ENCODE results near the gene CFAP299. TPM values are rescaled to one million over a fixed set of nuclear protein-coding genes. Genes with fewer than 3 reads are reported as not detected.

CFAP299 gene
- total and polyA plus RNA-seq, 2 of the 13 experiments (the other 11 are each of a cell fraction or from before 2014, with no cell fraction given), result not detected

DNA sequence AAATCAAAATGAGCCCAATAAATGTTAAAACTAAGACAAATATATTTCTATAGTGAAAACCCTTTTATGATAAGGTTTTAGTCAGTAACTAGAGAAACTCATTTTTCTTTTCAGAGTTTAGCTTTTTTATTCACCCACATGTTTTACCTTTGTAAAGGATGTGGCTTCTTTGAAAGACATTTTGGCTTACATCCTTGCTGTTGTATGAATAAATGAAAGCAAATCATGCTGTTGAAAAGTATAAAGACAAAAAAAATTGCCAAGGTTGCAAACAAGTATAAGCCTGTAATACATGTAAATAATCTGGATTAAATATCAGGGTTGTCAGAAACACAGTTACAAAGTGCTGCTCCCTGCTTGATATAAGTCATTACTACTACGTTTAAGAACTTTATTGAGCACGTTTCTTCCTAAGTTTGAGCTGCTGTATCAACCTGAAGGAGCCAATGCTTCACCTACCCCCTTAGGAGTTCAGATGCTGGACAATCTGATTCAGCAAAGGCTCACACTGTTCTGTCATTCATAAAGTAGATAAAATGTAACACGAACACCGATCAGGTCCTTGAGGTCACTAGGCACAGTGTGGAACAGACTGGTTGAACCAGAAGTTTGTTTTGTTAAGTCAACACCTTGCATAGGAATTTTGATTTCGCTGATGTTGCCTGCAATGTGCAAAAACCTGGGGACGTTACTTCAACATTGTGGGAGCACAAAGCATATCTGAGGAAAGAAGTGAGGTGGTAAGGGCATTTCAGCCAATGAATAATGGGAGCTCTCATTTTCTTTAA is 373.7 kb downstream of the CFAP299 start:
- ATAC-seq (no peak), DNase-seq (ENCODE audit: low spot score) (no peak), FAIRE-seq (no peak)
- Histone ChIP-seq H3K9ac (ENCODE audit: insufficient read depth, low read depth, low read length) (no peak overlapping the region), H3K27me3 (ENCODE audit: control insufficient read depth in 1 of 2, insufficient read depth in 2 of 2, low read length in 2 of 2) (no peaks in the 10 kb centered on the region), H3K9me3 (ENCODE audit: low read length) (no peaks in the 10 kb centered on the region), H3K79me2 (ENCODE audit: insufficient read depth, low read length) (no peaks in the 10 kb centered on the region), H4K20me1 (ENCODE audit: insufficient read depth, low read length) (no peaks in the 10 kb centered on the region), H3K4me3 (replicated peaks in 1 of 3; ENCODE audit: insufficient read depth in 1 of 3, low read depth in 2 of 3, low read length in 3 of 3) (no peak overlapping the region), H3K4me2 (ENCODE audit: low read depth, low read length) (no peak overlapping the region), H3K27ac (ENCODE audit: extremely low read length, insufficient read depth, low read length) (no peak overlapping the region), H2AFZ (ENCODE audit: low read length) (no peak overlapping the region), H3K36me3 (replicated peaks in 1 of 2; ENCODE audit: control insufficient read depth in 1 of 2, insufficient read depth in 2 of 2, low read length in 2 of 2) (no peaks in the 10 kb centered on the region), H3K4me1 (ENCODE audit: insufficient read depth, low read length) (no peaks in the 10 kb centered on the region)
- no TSS peak for BruUV-seq (replicated peaks)
- ChIA-PET CTCF (ENCODE audit: low intra/inter-chr PET ratio, low total read pairs) (no interaction called here), POLR2A (no interaction called here)
- WGBS (ENCODE audit: low lambda C conversion rate), result under 1% methylated on average over 6 of the region's 6 CpGs
- intact Hi-C loops (cut with micrococcal nuclease; ENCODE audit: unreplicated experiment) (no loop called here), in situ Hi-C loops (cut with HindIII; ENCODE audit: extremely low pct_ligation_motif_present, low pct_unique_long_range_greater_than_20kb) (no loop called here)
- TF ChIP-seq ETV5 (CRISPR knock-in tag; IDR thresholded peaks at IDR 0.05; ENCODE audit: borderline replicate concordance) (no peak), ZNF850 (CRISPR knock-in tag; conservative IDR thresholded peaks at IDR 0.05) (no peak), FOXO4 (CRISPR knock-in tag; conservative IDR thresholded peaks at IDR 0.05) (no peak)

GRCh38 chr4:80710748-80711451 is 375.4 kb downstream of the CFAP299 start:
- H3K36me3 ChIP-seq (replicated peaks in 1 of 2; ENCODE audit: control insufficient read depth in 1 of 2, insufficient read depth in 2 of 2, low read length in 2 of 2), result no peaks in the 10 kb centered on the region
- ChIA-PET POLR2A (no interaction called here), CTCF (ENCODE audit: low intra/inter-chr PET ratio, low total read pairs) (no interaction called here)
- no peak overlapping the region for H3K27ac ChIP-seq (ENCODE audit: extremely low read length, insufficient read depth, low read length)
- H3K9ac ChIP-seq (ENCODE audit: insufficient read depth, low read depth, low read length), result no peak overlapping the region
- FAIRE-seq (no peak), ATAC-seq (no peak), DNase-seq (ENCODE audit: low spot score) (no peak)
- intact Hi-C loops (cut with micrococcal nuclease; ENCODE audit: unreplicated experiment) (no loop called here), in situ Hi-C loops (cut with HindIII; ENCODE audit: extremely low pct_ligation_motif_present, low pct_unique_long_range_greater_than_20kb) (no loop called here)
- no peaks in the 10 kb centered on the region for H3K79me2 ChIP-seq (ENCODE audit: insufficient read depth, low read length)
- H3K9me3 ChIP-seq (ENCODE audit: low read length), result no peaks in the 10 kb centered on the region
- WGBS (ENCODE audit: low lambda C conversion rate), result 24% methylated on average over 5 of the region's 5 CpGs
- BruUV-seq (replicated peaks), result no TSS peak
- no peak overlapping the region for H2AFZ ChIP-seq (ENCODE audit: low read length)
- no peaks in the 10 kb centered on the region for H3K27me3 ChIP-seq (ENCODE audit: control insufficient read depth in 1 of 2, insufficient read depth in 2 of 2, low read length in 2 of 2)
- H3K4me2 ChIP-seq (ENCODE audit: low read depth, low read length), result no peak overlapping the region
- no peaks in the 10 kb centered on the region for H4K20me1 ChIP-seq (ENCODE audit: insufficient read depth, low read length)
- no peaks in the 10 kb centered on the region for H3K4me1 ChIP-seq (ENCODE audit: insufficient read depth, low read length)
- no peak overlapping the region for H3K4me3 ChIP-seq (replicated peaks in 1 of 3; ENCODE audit: insufficient read depth in 1 of 3, low read depth in 2 of 3, low read length in 3 of 3)
- TF ChIP-seq, protein P1, sequence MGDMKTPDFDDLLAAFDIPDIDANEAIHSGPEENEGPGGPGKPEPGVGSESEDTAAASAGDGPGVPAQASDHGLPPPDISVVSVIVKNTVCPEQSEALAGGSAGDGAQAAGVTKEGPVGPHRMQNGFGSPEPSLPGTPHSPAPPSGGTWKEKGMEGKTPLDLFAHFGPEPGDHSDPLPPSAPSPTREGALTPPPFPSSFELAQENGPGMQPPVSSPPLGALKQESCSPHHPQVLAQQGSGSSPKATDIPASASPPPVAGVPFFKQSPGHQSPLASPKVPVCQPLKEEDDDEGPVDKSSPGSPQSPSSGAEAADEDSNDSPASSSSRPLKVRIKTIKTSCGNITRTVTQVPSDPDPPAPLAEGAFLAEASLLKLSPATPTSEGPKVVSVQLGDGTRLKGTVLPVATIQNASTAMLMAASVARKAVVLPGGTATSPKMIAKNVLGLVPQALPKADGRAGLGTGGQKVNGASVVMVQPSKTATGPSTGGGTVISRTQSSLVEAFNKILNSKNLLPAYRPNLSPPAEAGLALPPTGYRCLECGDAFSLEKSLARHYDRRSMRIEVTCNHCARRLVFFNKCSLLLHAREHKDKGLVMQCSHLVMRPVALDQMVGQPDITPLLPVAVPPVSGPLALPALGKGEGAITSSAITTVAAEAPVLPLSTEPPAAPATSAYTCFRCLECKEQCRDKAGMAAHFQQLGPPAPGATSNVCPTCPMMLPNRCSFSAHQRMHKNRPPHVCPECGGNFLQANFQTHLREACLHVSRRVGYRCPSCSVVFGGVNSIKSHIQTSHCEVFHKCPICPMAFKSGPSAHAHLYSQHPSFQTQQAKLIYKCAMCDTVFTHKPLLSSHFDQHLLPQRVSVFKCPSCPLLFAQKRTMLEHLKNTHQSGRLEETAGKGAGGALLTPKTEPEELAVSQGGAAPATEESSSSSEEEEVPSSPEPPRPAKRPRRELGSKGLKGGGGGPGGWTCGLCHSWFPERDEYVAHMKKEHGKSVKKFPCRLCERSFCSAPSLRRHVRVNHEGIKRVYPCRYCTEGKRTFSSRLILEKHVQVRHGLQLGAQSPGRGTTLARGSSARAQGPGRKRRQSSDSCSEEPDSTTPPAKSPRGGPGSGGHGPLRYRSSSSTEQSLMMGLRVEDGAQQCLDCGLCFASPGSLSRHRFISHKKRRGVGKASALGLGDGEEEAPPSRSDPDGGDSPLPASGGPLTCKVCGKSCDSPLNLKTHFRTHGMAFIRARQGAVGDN (CRISPR knock-in tag; IDR thresholded peaks at IDR 0.05), result no peak
- no peak for TF ChIP-seq EZH2 (conservative IDR thresholded peaks at IDR 0.05; ENCODE audit: low read depth, low read length)
- no peak for TF ChIP-seq ZNF816 (CRISPR knock-in tag; IDR thresholded peaks at IDR 0.05; ENCODE audit: borderline replicate concordance)
- TF ChIP-seq, protein P2, sequence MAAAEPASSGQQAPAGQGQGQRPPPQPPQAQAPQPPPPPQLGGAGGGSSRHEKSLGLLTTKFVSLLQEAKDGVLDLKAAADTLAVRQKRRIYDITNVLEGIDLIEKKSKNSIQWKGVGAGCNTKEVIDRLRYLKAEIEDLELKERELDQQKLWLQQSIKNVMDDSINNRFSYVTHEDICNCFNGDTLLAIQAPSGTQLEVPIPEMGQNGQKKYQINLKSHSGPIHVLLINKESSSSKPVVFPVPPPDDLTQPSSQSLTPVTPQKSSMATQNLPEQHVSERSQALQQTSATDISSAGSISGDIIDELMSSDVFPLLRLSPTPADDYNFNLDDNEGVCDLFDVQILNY (CRISPR knock-in tag; conservative IDR thresholded peaks at IDR 0.05), result no peak
- TF ChIP-seq TRIM24 (CRISPR knock-in tag; IDR thresholded peaks at IDR 0.05), result no peak
- TF ChIP-seq MAFK (conservative IDR thresholded peaks at IDR 0.05 in 1 of 2, IDR thresholded peaks at IDR 0.05 in 1 of 2; ENCODE audit: low read length in 2 of 2), result no peak
- no peak for TF ChIP-seq IKZF1 (IDR thresholded peaks at IDR 0.05)
- TF ChIP-seq KDM1A (CRISPR knock-in tag; IDR thresholded peaks at IDR 0.05), result no peak

Data from HepG2 (cell line).